Measurements from ENCODE around the gene KLHL29. TPM values are rescaled to one million over a fixed set of nuclear protein-coding genes. Genes with fewer than 3 reads are reported as not detected.

KLHL29 gene
- total and polyA plus RNA-seq, 2 experiments from 2014 or later: 3.8 to 9.9 TPM

DNA sequence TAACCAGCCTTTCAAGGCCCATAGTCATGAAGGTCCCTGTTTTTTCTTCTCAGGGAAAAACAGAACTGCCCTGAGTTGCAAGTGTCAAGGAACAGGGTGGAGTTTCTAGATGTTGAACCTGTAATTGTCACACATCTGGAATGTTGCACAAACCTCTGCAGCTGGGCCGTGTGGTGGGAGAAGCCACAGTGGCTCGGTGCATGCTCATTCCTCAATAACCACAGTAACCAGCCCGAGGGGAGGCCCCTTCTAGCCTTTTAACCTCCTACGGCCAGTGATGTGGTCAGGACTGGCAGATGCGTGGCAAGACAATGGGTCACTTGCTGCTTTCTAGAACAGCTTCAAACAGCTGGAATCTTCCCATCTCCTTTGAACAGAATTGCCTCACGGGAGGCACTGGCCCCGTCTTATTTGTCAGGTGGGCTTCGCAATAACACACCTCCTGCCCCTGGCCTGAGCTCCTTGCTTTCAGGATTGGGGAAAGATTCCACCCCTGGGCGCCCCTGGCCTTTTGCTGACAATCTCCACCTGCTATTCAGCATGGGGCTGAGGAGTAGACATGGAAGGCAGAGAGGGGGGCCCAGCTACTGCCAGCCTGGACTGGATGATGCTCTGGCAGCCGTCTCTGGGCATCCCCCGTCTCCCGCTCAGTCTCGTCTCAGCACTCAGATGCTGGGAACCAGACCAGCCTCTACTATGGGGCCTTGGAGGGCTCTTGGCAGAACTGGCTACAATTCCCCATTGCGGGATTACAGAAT is 102.9 kb downstream of the KLHL29 start:
- H3K9me2 ChIP-seq (replicated peaks; ENCODE audit: insufficient read depth): no peaks in the 10 kb centered on the region
- H3K4me2 ChIP-seq: no peak overlapping the region
- 87% methylated on average over 14 of the region's 14 CpGs for WGBS (ENCODE audit: low lambda C conversion rate, missing lambda C conversion rate)
- H3K27ac ChIP-seq: no peak overlapping the region
- no peaks in the 10 kb centered on the region for H3K27me3 ChIP-seq
- TF ChIP-seq EZH2 (IDR thresholded peaks at IDR 0.05; ENCODE audit: borderline replicate concordance): no peak
- TF ChIP-seq CTCF (IDR thresholded peaks at IDR 0.05; ENCODE audit: poor library complexity): no peak
- TF ChIP-seq EZH2phosphoT487 (IDR thresholded peaks at IDR 0.05; ENCODE audit: low read depth, severe bottlenecking, unreplicated experiment): no peak
- H3K36me3 ChIP-seq (replicated peaks; ENCODE audit: insufficient read depth, low read depth): no peaks in the 10 kb centered on the region
- H3K9me3 ChIP-seq (ENCODE audit: low read depth): no peaks in the 10 kb centered on the region
- H3K79me2 ChIP-seq: no peaks in the 10 kb centered on the region
- H3K4me3 ChIP-seq: no peak overlapping the region
- DNase-seq (ENCODE audit: low spot score): no peak
- H4K20me1 ChIP-seq (ENCODE audit: insufficient read depth, poor library complexity, severe bottlenecking): no peaks in the 10 kb centered on the region
- H2AFZ ChIP-seq: no peak overlapping the region
- peaks cover under 1% of the 10 kb centered on the region for H3K4me1 ChIP-seq (ENCODE audit: insufficient read depth)

- no peak overlapping the region for H3K4me3 ChIP-seq
- no peak overlapping the region for H3K27ac ChIP-seq
- H3K4me2 ChIP-seq: no peak overlapping the region
- H3K9me2 ChIP-seq (replicated peaks; ENCODE audit: insufficient read depth): no peaks in the 10 kb centered on the region
- H3K36me3 ChIP-seq (replicated peaks; ENCODE audit: insufficient read depth, low read depth): no peaks in the 10 kb centered on the region
- H3K79me2 ChIP-seq: no peaks in the 10 kb centered on the region
- H4K20me1 ChIP-seq (ENCODE audit: insufficient read depth, poor library complexity, severe bottlenecking): no peaks in the 10 kb centered on the region
- 91% methylated on average over 4 of the region's 4 CpGs for WGBS (ENCODE audit: low lambda C conversion rate, missing lambda C conversion rate)
- no peak for DNase-seq (ENCODE audit: low spot score)
- no peak for TF ChIP-seq CTCF (IDR thresholded peaks at IDR 0.05; ENCODE audit: poor library complexity)
- TF ChIP-seq EZH2 (IDR thresholded peaks at IDR 0.05; ENCODE audit: borderline replicate concordance): no peak
- TF ChIP-seq EZH2phosphoT487 (IDR thresholded peaks at IDR 0.05; ENCODE audit: low read depth, severe bottlenecking, unreplicated experiment): no peak
- H2AFZ ChIP-seq: no peak overlapping the region
- H3K4me1 ChIP-seq (ENCODE audit: insufficient read depth): peaks cover 7% of the 10 kb centered on the region
- no peaks in the 10 kb centered on the region for H3K27me3 ChIP-seq
- no peaks in the 10 kb centered on the region for H3K9me3 ChIP-seq (ENCODE audit: low read depth)
Observed at GRCh38 chr2:23488584-23488983, 103.6 kb downstream of the KLHL29 start.

- DNase-seq (ENCODE audit: low spot score): no peak
- no peaks in the 10 kb centered on the region for H3K79me2 ChIP-seq
- WGBS (ENCODE audit: low lambda C conversion rate, missing lambda C conversion rate): 91% methylated on average over 19 of the region's 19 CpGs
- H3K4me2 ChIP-seq: no peak overlapping the region
- no peaks in the 10 kb centered on the region for H3K36me3 ChIP-seq (replicated peaks; ENCODE audit: insufficient read depth, low read depth)
- no peaks in the 10 kb centered on the region for H4K20me1 ChIP-seq (ENCODE audit: insufficient read depth, poor library complexity, severe bottlenecking)
- no peaks in the 10 kb centered on the region for H3K9me3 ChIP-seq (ENCODE audit: low read depth)
- H3K9me2 ChIP-seq (replicated peaks; ENCODE audit: insufficient read depth): no peaks in the 10 kb centered on the region
- H3K27me3 ChIP-seq: no peaks in the 10 kb centered on the region
- no peak overlapping the region for H3K4me3 ChIP-seq
- no peak overlapping the region for H2AFZ ChIP-seq
- no peak for TF ChIP-seq EZH2phosphoT487 (IDR thresholded peaks at IDR 0.05; ENCODE audit: low read depth, severe bottlenecking, unreplicated experiment)
- no peak for TF ChIP-seq EZH2 (IDR thresholded peaks at IDR 0.05; ENCODE audit: borderline replicate concordance)
- no peak for TF ChIP-seq CTCF (IDR thresholded peaks at IDR 0.05; ENCODE audit: poor library complexity)
- peaks cover 7% of the 10 kb centered on the region for H3K4me1 ChIP-seq (ENCODE audit: insufficient read depth)
- no peak overlapping the region for H3K27ac ChIP-seq
Observed at GRCh38 chr2:23489471-23490322, 104.7 kb downstream of the KLHL29 start.

All from hepatocyte (in vitro differentiated cells).